WERI-Rb-1 (cell line): ENCODE data around the gene IRF2BP1.

Experiments used
- DNase-seq: peaks from one replicate; pipeline ENCODE4 v3.0.0-alpha.2; 2020
- H3K27ac ChIP-seq: fragments of 250-450 bp; sonication (Bioruptor Pico); 2 replicates; pipeline ENCODE4 v1.5.1; 2020; ENCODE audit warnings: mild to moderate bottlenecking, moderate library complexity
- H3K27me3 ChIP-seq: fragments of 250-450 bp; sonication (Bioruptor Pico); 2 replicates; pipeline ENCODE4 v1.5.1; 2021; ENCODE audit warnings: mild to moderate bottlenecking, low read depth, moderate library complexity; ENCODE audit not compliant: insufficient read depth, severe bottlenecking
- H3K36me3 ChIP-seq: fragments of 250-450 bp; sonication (Bioruptor Pico); 2 replicates; pipeline ENCODE4 v1.5.1; 2020; ENCODE audit warnings: mild to moderate bottlenecking, moderate library complexity
- H3K4me3 ChIP-seq: 2 replicates; pipeline ENCODE4 v1.5.1; 2011; ENCODE audit warnings: low read depth, mild to moderate bottlenecking, control low read depth, low read length
- H3K9me3 ChIP-seq: fragments of 250-450 bp; sonication (Bioruptor Pico); 2 replicates; pipeline ENCODE4 v1.5.1; 2021; ENCODE audit warnings: mild to moderate bottlenecking, moderate library complexity; ENCODE audit not compliant: severe bottlenecking
- CTCF ChIP-seq: IDR thresholded peaks from 2 replicates; pipeline ENCODE4 v1.5.1; 2011; ENCODE audit warnings: low read depth, mild to moderate bottlenecking, control low read depth, inconsistent platforms, low read length

The IRF2BP1 gene

GRCh38 chr19:45866400-45867176 lies 19.4 kb downstream of the IRF2BP1 start:
- no peak for TF ChIP-seq CTCF
- Histone ChIP-seq H3K4me3 (no peak overlapping the region), H3K27ac (no peak overlapping the region), H3K36me3 (no peaks in the 10 kb centered on the region), H3K9me3 (no peaks in the 10 kb centered on the region), H3K27me3 (no peaks in the 10 kb centered on the region)
- DNase-seq: no peak

DNA sequence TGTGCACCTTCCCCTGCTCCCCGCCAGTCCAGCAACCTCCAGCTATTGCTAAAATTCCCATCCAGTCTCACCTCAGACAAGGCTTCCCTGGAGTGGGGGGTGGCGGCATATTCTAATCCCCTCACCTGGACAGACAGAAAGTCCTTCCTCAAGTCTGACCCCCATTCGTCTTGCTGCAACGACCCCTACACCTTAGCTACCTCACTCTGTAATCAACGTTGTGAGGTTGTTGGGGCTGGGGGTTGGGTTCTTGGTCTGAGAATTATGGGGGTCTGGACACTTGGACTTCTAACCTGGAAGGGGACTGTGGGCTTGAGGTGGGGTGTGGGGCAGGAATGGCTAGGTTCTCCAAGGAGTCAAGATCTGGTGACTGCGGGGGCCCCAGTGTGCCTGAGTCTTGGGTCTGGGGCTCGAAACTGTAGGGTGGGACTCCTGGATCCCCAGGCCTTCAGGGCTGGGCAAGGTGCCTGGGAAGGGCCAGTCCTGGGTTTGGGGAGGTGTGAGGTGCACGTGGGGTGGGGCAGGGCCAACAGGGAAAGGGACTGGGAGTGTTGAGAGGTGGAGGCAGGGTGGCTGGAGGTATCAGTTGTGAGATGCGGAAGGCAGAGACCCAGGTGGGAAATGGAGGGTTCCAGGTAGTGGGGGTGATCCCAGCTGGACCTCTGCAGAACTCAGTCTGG lies 20.5 kb downstream of the IRF2BP1 start:
- TF ChIP-seq CTCF: no peak
- no peak overlapping the region for H3K4me3 ChIP-seq
- no peak for DNase-seq
- H3K27me3 ChIP-seq: no peaks in the 10 kb centered on the region
- H3K9me3 ChIP-seq: no peaks in the 10 kb centered on the region
- no peak overlapping the region for H3K27ac ChIP-seq
- H3K36me3 ChIP-seq: peaks cover 7% of the 10 kb centered on the region; the same call in 1 of the 2 replicates

DNA sequence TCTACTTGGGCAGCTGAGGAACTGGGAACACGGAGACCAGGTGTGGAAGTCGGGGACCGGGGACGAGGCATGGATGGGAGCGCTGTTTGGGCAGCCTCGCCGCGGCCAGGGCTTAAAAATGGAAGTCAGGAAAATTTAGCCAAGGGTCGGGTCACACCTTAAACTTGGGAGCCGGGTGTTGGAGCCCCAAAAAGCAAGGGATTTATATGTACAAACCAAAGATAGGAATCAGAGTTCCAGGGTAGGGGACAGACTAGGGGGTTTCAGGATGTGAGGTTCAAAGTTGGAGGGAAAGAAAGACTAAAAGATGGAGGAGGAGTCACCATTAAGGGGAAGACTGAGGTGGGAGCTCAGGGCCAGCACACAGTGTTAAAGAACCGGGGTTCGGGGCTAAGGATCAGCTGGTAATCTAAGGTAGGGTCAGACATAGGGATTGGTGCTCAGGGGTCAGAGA lies 21.3 kb downstream of the IRF2BP1 start:
- DNase-seq: no peak
- Histone ChIP-seq H3K4me3 (peak overlapping the region; percentile 48), H3K36me3 (peaks cover 7% of the 10 kb centered on the region)

GRCh38 chr19:45863840-45864628 lies 21.9 kb downstream of the IRF2BP1 start, which contains the start of gene FOXA3:
Gene FOXA3 (plus strand): TSS chr19:45864326. CDS start chr19:45864457, 131 bp downstream.
- peak; percentile 77 for DNase-seq
- TF ChIP-seq CTCF: peak; percentile 61
- Histone ChIP-seq H3K27me3 (no peaks in the 10 kb centered on the region), H3K27ac (no peak within 1 kb of the TSS), H3K36me3 (peaks cover 13% of the 10 kb centered on the region), H3K4me3 (peak within 1 kb of the TSS; percentile 48), H3K9me3 (no peaks in the 10 kb centered on the region)

More for the DNA sequence above, 21.3 kb downstream of the IRF2BP1 start:
- H3K27me3 ChIP-seq: no peaks in the 10 kb centered on the region
- no peak overlapping the region for H3K27ac ChIP-seq
- no peak for TF ChIP-seq CTCF
- H3K9me3 ChIP-seq: no peaks in the 10 kb centered on the region

GRCh38 chr19:45863335-45863839 lies 22.6 kb downstream of the IRF2BP1 start:
- Histone ChIP-seq H3K9me3 (no peaks in the 10 kb centered on the region), H3K27ac (no peak overlapping the region), H3K36me3 (peaks cover 18% of the 10 kb centered on the region), H3K27me3 (no peaks in the 10 kb centered on the region), H3K4me3 (peak overlapping the region; percentile 48)
- no peak for DNase-seq
- TF ChIP-seq CTCF: no peak
